Muscle layer of colon (tissue), 2 donors: ENCODE measurements around the gene BRD3.

Experiments used
- H3K27ac ChIP-seq: one replicate; pipeline ENCODE4 v1.7.0; 2013; ENCODE audit warnings: low read depth, mild to moderate bottlenecking, low read length, moderate library complexity
- H3K27me3 ChIP-seq, 2 donors: one replicate each; pipeline ENCODE4 v1.7.0; 2013; ENCODE audit warnings: low read length in 2 of 2, mild to moderate bottlenecking in 2 of 2; ENCODE audit not compliant: insufficient read depth in 2 of 2, control insufficient read depth in 1 of 2
- H3K36me3 ChIP-seq: one replicate; pipeline ENCODE4 v1.7.0; 2013; ENCODE audit warnings: mild to moderate bottlenecking, low read length; ENCODE audit not compliant: insufficient read depth
- H3K4me1 ChIP-seq: one replicate; pipeline ENCODE4 v1.7.0; 2013; ENCODE audit warnings: mild to moderate bottlenecking, low read length; ENCODE audit not compliant: insufficient read depth
- H3K4me3 ChIP-seq, 2 donors: one replicate each; pipeline ENCODE4 v1.7.0; 2013; ENCODE audit warnings: low read length in 2 of 2, low read depth in 1 of 2, mild to moderate bottlenecking in 1 of 2, moderate library complexity in 1 of 2
- H3K9ac ChIP-seq: one replicate; pipeline ENCODE4 v1.7.0; 2013; ENCODE audit warnings: low read length
- H3K9me3 ChIP-seq: one replicate; pipeline ENCODE4 v1.7.0; 2013; ENCODE audit warnings: mild to moderate bottlenecking, low read length
- donor health status: abdominal sarcoma.
- donor health status: Adenocarcinoma of cecum.

The BRD3 gene

DNA sequence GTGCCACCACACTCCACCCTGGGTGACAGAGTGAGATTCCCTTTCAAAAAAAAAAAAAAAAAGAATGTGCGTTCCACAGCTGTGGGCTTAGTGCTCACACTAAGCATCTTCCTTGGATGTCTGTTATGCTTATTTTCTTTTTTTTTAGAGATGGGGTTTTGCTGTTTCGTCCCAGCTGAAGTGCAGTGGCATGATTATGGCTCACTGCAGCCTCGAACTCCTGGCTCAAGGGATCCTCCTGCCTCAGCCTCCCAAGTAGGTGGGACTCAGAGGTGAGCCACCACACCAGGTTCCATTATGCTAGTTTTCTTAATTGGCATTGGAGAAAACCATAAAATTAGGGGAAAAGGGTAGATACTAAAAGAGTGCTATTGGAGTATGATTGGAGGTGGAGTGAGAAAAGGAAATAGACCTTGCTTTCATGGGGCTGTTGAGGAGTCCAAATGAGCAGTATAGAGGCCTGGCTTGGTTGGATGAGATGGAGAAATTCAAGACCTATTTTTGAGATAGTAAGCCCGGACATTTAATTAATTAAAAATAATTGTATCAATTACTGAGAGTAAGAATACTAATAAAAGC lies 43.5 kb downstream of the BRD3 start:
- Histone ChIP-seq H3K27me3 (no peaks in the 10 kb centered on the region), H3K9ac (no peak overlapping the region), H3K27ac (no peak overlapping the region), H3K9me3 (no peaks in the 10 kb centered on the region), H3K36me3 (peaks cover 16% of the 10 kb centered on the region), H3K4me3 (peak overlapping the region in 1 of 2 donors; percentile 47), H3K4me1 (peaks cover 8% of the 10 kb centered on the region)

DNA sequence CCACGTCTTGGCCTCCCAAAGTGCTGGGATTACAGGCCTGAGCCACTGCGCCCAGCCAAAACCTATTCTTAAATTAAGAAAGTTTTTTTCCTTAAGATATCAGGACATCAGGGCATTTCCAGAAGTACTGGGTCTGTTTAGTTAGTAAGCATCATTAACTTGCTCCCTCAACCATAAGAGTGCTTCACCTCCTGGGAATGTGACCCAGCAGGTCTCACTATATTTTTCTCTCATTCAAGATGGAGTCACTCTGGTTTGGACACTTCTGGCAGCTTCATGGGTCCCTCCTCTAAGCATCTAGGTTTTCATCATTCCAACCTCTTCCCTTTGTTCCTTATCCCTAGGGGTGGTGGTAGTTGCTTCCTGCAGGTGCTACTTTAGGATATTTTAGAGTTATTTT lies 52.9 kb downstream of the BRD3 start:
- Histone ChIP-seq H3K27ac (no peak overlapping the region), H3K9ac (no peak overlapping the region), H3K27me3 (no peaks in the 10 kb centered on the region), H3K9me3 (no peaks in the 10 kb centered on the region), H3K4me3 (no peak overlapping the region), H3K36me3 (no peaks in the 10 kb centered on the region), H3K4me1 (no peaks in the 10 kb centered on the region)

- no peak overlapping the region for H3K9ac ChIP-seq
- H3K9me3 ChIP-seq = no peaks in the 10 kb centered on the region
- no peaks in the 10 kb centered on the region for H3K27me3 ChIP-seq
- no peak overlapping the region for H3K4me3 ChIP-seq
- no peaks in the 10 kb centered on the region for H3K36me3 ChIP-seq
- H3K4me1 ChIP-seq = no peaks in the 10 kb centered on the region
- no peak overlapping the region for H3K27ac ChIP-seq
Observed at GRCh38 chr9:134011401-134011800, 56.4 kb downstream of the BRD3 start.

DNA sequence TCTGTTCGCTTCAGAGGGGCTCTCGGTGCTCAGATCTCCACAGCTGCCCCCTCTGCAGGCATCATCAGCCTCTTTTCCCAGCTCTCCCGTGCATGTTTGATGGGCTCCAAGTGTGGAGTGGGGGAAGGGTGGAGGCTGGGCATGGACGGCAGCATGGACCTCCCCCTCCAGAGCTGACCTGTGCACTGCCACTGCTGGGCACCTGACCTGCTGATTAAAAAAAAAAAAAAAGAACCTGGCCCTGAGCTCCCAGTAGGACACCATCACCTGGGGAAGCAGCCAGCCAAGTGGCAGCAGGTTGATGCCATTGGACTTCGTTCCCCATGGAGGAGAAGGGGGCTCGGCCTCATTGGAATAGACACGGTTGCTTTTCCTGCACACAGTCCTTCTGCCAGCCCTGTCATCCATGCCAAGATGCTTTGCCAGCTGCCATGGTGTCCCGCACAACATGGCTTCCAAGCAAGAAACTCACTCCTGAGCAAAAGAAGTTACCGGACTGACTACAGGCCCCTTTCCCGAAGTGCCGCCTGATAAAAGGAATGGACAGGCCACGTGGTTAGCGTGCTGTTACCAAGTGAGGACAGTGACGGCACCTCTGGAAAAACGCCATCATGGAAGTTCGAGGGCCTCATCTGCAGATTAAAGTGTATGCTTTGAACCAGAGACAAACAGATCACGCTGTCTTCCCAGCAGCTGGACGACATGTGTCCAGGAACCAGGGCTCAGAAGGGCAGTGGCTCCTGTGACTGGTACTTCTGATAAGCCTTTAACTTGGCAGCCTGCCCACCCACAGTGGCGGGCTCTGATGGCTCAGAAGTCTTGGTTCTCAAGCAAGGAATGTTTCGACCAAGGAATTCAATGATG lies 57.3 kb downstream of the BRD3 start:
- Histone ChIP-seq H3K27me3 (no peaks in the 10 kb centered on the region), H3K9me3 (no peaks in the 10 kb centered on the region), H3K27ac (no peak overlapping the region), H3K36me3 (no peaks in the 10 kb centered on the region), H3K4me3 (no peak overlapping the region), H3K9ac (no peak overlapping the region), H3K4me1 (no peaks in the 10 kb centered on the region)

DNA sequence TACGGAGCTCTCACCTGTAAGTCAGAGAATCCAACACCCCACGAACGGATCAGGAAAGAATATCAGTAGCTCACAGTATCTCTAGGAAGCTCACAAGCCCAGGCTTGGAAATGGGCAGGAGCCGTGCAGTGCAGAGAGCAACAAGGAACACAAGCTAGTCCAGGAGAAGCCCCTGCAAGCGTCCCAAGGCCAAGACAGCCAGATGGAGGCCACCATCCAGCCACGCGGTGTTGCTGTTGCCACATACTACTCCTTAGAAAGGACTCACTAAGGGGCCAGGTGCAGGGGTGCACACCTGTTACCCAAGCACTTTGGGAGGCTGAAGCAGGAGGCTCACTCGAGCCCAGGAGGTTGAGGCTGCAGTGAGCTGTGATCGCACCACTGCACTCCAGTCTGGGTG lies 60.3 kb downstream of the BRD3 start:
- Histone ChIP-seq H3K27me3 (no peaks in the 10 kb centered on the region), H3K9me3 (no peaks in the 10 kb centered on the region), H3K4me1 (no peaks in the 10 kb centered on the region), H3K27ac (no peak overlapping the region), H3K9ac (no peak overlapping the region), H3K36me3 (no peaks in the 10 kb centered on the region), H3K4me3 (no peak overlapping the region)

GRCh38 chr9:134007150-134007549 lies 60.7 kb downstream of the BRD3 start:
- no peaks in the 10 kb centered on the region for H3K27me3 ChIP-seq
- no peaks in the 10 kb centered on the region for H3K9me3 ChIP-seq
- H3K27ac ChIP-seq = no peak overlapping the region
- no peak overlapping the region for H3K9ac ChIP-seq
- H3K4me3 ChIP-seq = no peak overlapping the region
- no peaks in the 10 kb centered on the region for H3K4me1 ChIP-seq
- no peaks in the 10 kb centered on the region for H3K36me3 ChIP-seq

DNA sequence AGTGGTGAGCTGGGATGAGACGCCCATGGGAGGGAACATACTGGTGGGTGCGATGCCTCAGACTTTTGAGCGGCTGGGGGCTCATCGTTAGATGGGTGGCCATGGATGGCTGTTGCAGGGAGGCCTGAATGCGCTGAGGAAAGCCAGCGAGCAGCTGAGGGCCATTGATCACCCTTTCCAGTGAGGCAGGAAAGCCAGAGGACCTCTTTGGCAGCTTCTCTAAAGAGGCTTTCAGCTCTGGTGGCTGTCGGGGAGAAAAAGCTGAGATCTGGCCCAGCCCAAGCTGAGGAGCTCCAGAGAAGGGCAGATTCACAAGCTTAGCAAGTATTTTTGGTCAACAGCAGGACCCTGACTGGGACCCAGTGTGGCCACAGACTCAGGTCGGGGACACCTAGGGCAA lies 62.4 kb downstream of the BRD3 start:
- no peak overlapping the region for H3K27ac ChIP-seq
- H3K4me1 ChIP-seq = no peaks in the 10 kb centered on the region
- H3K9me3 ChIP-seq = no peaks in the 10 kb centered on the region
- H3K36me3 ChIP-seq = no peaks in the 10 kb centered on the region
- no peak overlapping the region for H3K4me3 ChIP-seq
- no peaks in the 10 kb centered on the region for H3K27me3 ChIP-seq
- H3K9ac ChIP-seq = no peak overlapping the region

- no peaks in the 10 kb centered on the region for H3K27me3 ChIP-seq
- H3K4me1 ChIP-seq = no peaks in the 10 kb centered on the region
- H3K27ac ChIP-seq = no peak overlapping the region
- no peaks in the 10 kb centered on the region for H3K9me3 ChIP-seq
- no peak overlapping the region for H3K4me3 ChIP-seq
- H3K9ac ChIP-seq = no peak overlapping the region
- no peaks in the 10 kb centered on the region for H3K36me3 ChIP-seq
Observed at GRCh38 chr9:134004881-134005280, 62.9 kb downstream of the BRD3 start.

DNA sequence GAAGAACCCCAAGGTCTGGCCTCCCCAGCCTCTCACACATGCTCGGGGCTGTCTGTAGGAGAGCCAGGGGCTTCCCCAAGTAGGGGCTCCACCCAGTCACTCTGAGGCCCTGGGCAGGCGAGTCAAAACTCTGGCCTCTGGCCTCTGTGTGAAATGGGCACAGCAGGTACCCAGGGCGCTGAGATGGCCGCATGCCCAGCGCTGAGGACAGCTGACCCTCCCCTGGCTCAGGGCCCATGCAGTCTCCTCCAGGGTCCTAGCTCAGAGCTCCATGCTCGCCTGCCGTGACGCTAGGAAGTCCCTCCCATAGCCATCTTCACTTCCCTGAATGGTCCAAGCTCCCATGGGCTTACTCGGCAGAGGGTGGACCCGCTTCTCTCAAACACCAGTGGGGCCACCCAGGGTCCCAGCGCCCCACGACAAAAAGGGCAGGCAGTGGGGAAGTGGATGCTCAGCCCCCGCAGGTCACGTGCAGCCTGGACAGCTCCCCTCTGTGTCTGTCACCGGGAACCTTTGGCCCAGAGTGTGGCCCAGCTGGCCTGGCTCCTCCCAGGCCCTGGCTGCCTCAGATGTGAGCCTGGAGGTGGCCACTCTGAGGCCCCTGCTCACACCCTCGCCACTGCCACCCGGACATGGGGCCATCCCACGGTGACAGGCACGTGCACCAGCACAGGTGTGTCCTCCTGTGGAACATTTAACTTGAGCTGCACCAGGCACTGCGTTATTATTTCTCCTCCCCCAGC lies 63.5 kb downstream of the BRD3 start:
- Histone ChIP-seq H3K27me3 (no peaks in the 10 kb centered on the region), H3K4me3 (no peak overlapping the region), H3K27ac (no peak overlapping the region), H3K4me1 (no peaks in the 10 kb centered on the region), H3K36me3 (no peaks in the 10 kb centered on the region), H3K9me3 (no peaks in the 10 kb centered on the region), H3K9ac (no peak overlapping the region)

GRCh38 chr9:134003237-134003636 lies 64.6 kb downstream of the BRD3 start:
- no peak overlapping the region for H3K27ac ChIP-seq
- H3K9ac ChIP-seq = no peak overlapping the region
- H3K9me3 ChIP-seq = no peaks in the 10 kb centered on the region
- no peaks in the 10 kb centered on the region for H3K27me3 ChIP-seq
- no peak overlapping the region for H3K4me3 ChIP-seq
- no peaks in the 10 kb centered on the region for H3K4me1 ChIP-seq
- no peaks in the 10 kb centered on the region for H3K36me3 ChIP-seq

GRCh38 chr9:134002796-134003195 lies 65.0 kb downstream of the BRD3 start:
- Histone ChIP-seq H3K9me3 (no peaks in the 10 kb centered on the region), H3K4me3 (no peak overlapping the region), H3K27ac (no peak overlapping the region), H3K27me3 (no peaks in the 10 kb centered on the region), H3K9ac (no peak overlapping the region), H3K4me1 (no peaks in the 10 kb centered on the region), H3K36me3 (no peaks in the 10 kb centered on the region)
